ENCODE results near the gene DEFB129. TPM values are rescaled to one million over a fixed set of nuclear protein-coding genes. Genes with fewer than 3 reads are reported as not detected.
"Not testable (repeated sequence)": the region's sequence is repeated elsewhere in the genome, so short reads cannot be mapped to it uniquely, and the experiment has no call there.

DEFB129 gene
- total RNA-seq, 1 experiment from 2014 or later = not detected

- H3K27ac Mint-ChIP-seq = no peak overlapping the region
- ChIA-PET POLR2A (no interaction called here), CTCF (no interaction called here)
- no peaks in the 10 kb centered on the region for H3K9me3 Mint-ChIP-seq
- TF ChIP-seq ZMAT4 (CRISPR knock-in tag; IDR thresholded peaks at IDR 0.05) (no peak), RELA (CRISPR knock-in tag; IDR thresholded peaks at IDR 0.05; ENCODE audit: borderline replicate concordance) (no peak), MXD4 (CRISPR knock-in tag; IDR thresholded peaks at IDR 0.05; ENCODE audit: borderline replicate concordance) (no peak), SMAD3 (CRISPR knock-in tag; IDR thresholded peaks at IDR 0.05; ENCODE audit: borderline replicate concordance) (no peak), NR3C1 (CRISPR knock-in tag; conservative IDR thresholded peaks at IDR 0.05; ENCODE audit: low read depth) (no peak)
- no peak overlapping the region for H3K4me3 Mint-ChIP-seq
- H3K4me1 Mint-ChIP-seq = peaks cover 7% of the 10 kb centered on the region
- DNase-seq (ENCODE audit: low spot score) (no peak), ATAC-seq (no peak)
- H3K27me3 Mint-ChIP-seq (ENCODE audit: low read depth) = peaks cover 98% of the 10 kb centered on the region
- H3K36me3 Mint-ChIP-seq = no peaks in the 10 kb centered on the region
These were observed 25.7 kb downstream of the DEFB129 start for GRCh38 chr20:252801-253200.

GRCh38 chr20:253447-253846, 26.4 kb downstream of the DEFB129 start:
- H3K36me3 Mint-ChIP-seq; H3K27ac Mint-ChIP-seq; POLR2A ChIA-PET; ATAC-seq; DNase-seq (ENCODE audit: low spot score); H3K4me3 Mint-ChIP-seq; H3K9me3 Mint-ChIP-seq; H3K4me1 Mint-ChIP-seq: not testable (repeated sequence)
- CTCF ChIA-PET = interaction anchor here (0.6 kb wide), 1 partner anchor 128 kb away, joined by 3 read pairs; no protein-coding TSS in a partner anchor
- H3K27me3 Mint-ChIP-seq (ENCODE audit: low read depth) = peaks cover 98% of the 10 kb centered on the region

- DNase-seq (ENCODE audit: low spot score) (no peak), ATAC-seq (no peak)
- Mint-ChIP-seq H3K27ac (no peak within 1 kb of the TSS), H3K9me3 (no peaks in the 10 kb centered on the region), H3K27me3 (ENCODE audit: low read depth) (peaks cover 98% of the 10 kb centered on the region), H3K36me3 (no peaks in the 10 kb centered on the region), H3K4me3 (no peak within 1 kb of the TSS), H3K4me1 (no peaks in the 10 kb centered on the region)
- ChIA-PET CTCF (interaction anchor here (2.0 to 2.7 kb wide), 3 partner anchors 9 to 73 kb away, joined by 5 to 12 read pairs (median 9); no protein-coding TSS in a partner anchor), POLR2A (no interaction called here)
- TF ChIP-seq JAZF1 (CRISPR knock-in tag; IDR thresholded peaks at IDR 0.05) = no peak
- TF ChIP-seq MAX (CRISPR knock-in tag; IDR thresholded peaks at IDR 0.05) = no peak
- no peak for TF ChIP-seq CBFB (CRISPR knock-in tag; IDR thresholded peaks at IDR 0.05; ENCODE audit: low read depth)
- no peak for TF ChIP-seq NR3C1 (CRISPR knock-in tag; conservative IDR thresholded peaks at IDR 0.05; ENCODE audit: low read depth)
- no peak for TF ChIP-seq ZMAT4 (CRISPR knock-in tag; IDR thresholded peaks at IDR 0.05)
- TF ChIP-seq ZNF232 (CRISPR knock-in tag; IDR thresholded peaks at IDR 0.05) = no peak
These were observed 30.4 kb downstream of the DEFB129 start, which contains the start of gene DEFB132 for GRCh38 chr20:257419-257818. Gene DEFB132, plus strand, starts transcription at chr20:257724. Its CDS starts 55 bp downstream, at chr20:257779.

- Mint-ChIP-seq H3K9me3 (no peaks in the 10 kb centered on the region), H3K27me3 (ENCODE audit: low read depth) (peaks cover 98% of the 10 kb centered on the region), H3K4me1 (no peaks in the 10 kb centered on the region), H3K27ac (no peak overlapping the region), H3K4me3 (no peak overlapping the region), H3K36me3 (no peaks in the 10 kb centered on the region)
- DNase-seq (ENCODE audit: low spot score) = no peak
- no peak for ATAC-seq
- POLR2A ChIA-PET = interaction anchor here (0.9 kb wide), 1 partner anchor 9 kb away, joined by 4 read pairs; no protein-coding TSS in a partner anchor
- CTCF ChIA-PET = interaction anchor here (2.0 to 2.7 kb wide), 3 partner anchors 8 to 72 kb away, joined by 5 to 12 read pairs (median 9); no protein-coding TSS in a partner anchor
- TF ChIP-seq ZBTB43 (CRISPR knock-in tag; IDR thresholded peaks at IDR 0.05) (no peak), ZBTB21 (CRISPR knock-in tag; IDR thresholded peaks at IDR 0.05; ENCODE audit: borderline replicate concordance) (no peak), FOXP1 (CRISPR knock-in tag; IDR thresholded peaks at IDR 0.05; ENCODE audit: borderline replicate concordance) (no peak), ATF2 (CRISPR knock-in tag; IDR thresholded peaks at IDR 0.05; ENCODE audit: borderline replicate concordance, low read depth) (no peak), PRRX2 (CRISPR knock-in tag; IDR thresholded peaks at IDR 0.05) (no peak), MAX (CRISPR knock-in tag; IDR thresholded peaks at IDR 0.05) (no peak), IRF2 (CRISPR knock-in tag; IDR thresholded peaks at IDR 0.05; ENCODE audit: borderline replicate concordance, low read depth) (no peak), CBFB (CRISPR knock-in tag; IDR thresholded peaks at IDR 0.05; ENCODE audit: low read depth) (no peak), ZNF416 (CRISPR knock-in tag; IDR thresholded peaks at IDR 0.05) (no peak), E2F1 (CRISPR knock-in tag; IDR thresholded peaks at IDR 0.05) (no peak), E2F5 (CRISPR knock-in tag; IDR thresholded peaks at IDR 0.05) (no peak), NFE2L1 (CRISPR knock-in tag; IDR thresholded peaks at IDR 0.05) (no peak), CDX4 (CRISPR knock-in tag; IDR thresholded peaks at IDR 0.05; ENCODE audit: borderline replicate concordance) (no peak), ATF1 (CRISPR knock-in tag; IDR thresholded peaks at IDR 0.05) (no peak)
These were observed 31.3 kb downstream of the DEFB129 start for GRCh38 chr20:258269-258858.

Data from WTC11 (cell line).